Measurements from ENCODE around the gene VPREB3.

Gene VPREB3

GRCh38 chr22:23789121-23789520, 34.9 kb upstream of the VPREB3 start:
- Histone ChIP-seq H3K9ac (ENCODE audit: low read length) (no peak overlapping the region), H3K27ac (ENCODE audit: low read length) (peak overlapping the region; percentile 32; the same call in 1 of the 2 replicates), H3K36me3 (replicated peaks; ENCODE audit: low read depth, low read length) (peaks cover 30% of the 10 kb centered on the region), H4K20me1 (ENCODE audit: insufficient read depth, low read length) (peaks cover 44% of the 10 kb centered on the region), H3K79me2 (ENCODE audit: low read length) (peaks cover 62% of the 10 kb centered on the region), H3K9me3 (ENCODE audit: insufficient read depth, low read length) (no peaks in the 10 kb centered on the region), H2AFZ (ENCODE audit: low read depth, low read length) (no peak overlapping the region), H3K4me3 (ENCODE audit: low read length) (no peak overlapping the region), H3K4me1 (ENCODE audit: low read length) (peaks cover 44% of the 10 kb centered on the region), H3K27me3 (ENCODE audit: low read depth, low read length) (no peaks in the 10 kb centered on the region), H3K4me2 (ENCODE audit: low read length) (peak overlapping the region; percentile 32)
- TF ChIP-seq, protein P1, sequence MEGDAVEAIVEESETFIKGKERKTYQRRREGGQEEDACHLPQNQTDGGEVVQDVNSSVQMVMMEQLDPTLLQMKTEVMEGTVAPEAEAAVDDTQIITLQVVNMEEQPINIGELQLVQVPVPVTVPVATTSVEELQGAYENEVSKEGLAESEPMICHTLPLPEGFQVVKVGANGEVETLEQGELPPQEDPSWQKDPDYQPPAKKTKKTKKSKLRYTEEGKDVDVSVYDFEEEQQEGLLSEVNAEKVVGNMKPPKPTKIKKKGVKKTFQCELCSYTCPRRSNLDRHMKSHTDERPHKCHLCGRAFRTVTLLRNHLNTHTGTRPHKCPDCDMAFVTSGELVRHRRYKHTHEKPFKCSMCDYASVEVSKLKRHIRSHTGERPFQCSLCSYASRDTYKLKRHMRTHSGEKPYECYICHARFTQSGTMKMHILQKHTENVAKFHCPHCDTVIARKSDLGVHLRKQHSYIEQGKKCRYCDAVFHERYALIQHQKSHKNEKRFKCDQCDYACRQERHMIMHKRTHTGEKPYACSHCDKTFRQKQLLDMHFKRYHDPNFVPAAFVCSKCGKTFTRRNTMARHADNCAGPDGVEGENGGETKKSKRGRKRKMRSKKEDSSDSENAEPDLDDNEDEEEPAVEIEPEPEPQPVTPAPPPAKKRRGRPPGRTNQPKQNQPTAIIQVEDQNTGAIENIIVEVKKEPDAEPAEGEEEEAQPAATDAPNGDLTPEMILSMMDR (IDR thresholded peaks at IDR 0.05; ENCODE audit: low read depth, low read length) = no peak
- no peak for TF ChIP-seq EZH2phosphoT487 (IDR thresholded peaks at IDR 0.05; ENCODE audit: low read depth)

GRCh38 chr22:23787910-23788309, 33.7 kb upstream of the VPREB3 start:
- Histone ChIP-seq H3K27me3 (ENCODE audit: low read depth, low read length) (no peaks in the 10 kb centered on the region), H3K4me1 (ENCODE audit: low read length) (peaks cover 44% of the 10 kb centered on the region), H2AFZ (ENCODE audit: low read depth, low read length) (no peak overlapping the region), H3K27ac (ENCODE audit: low read length) (peak overlapping the region; percentile 23), H3K9ac (ENCODE audit: low read length) (peak overlapping the region; percentile 97), H3K36me3 (replicated peaks; ENCODE audit: low read depth, low read length) (peaks cover 23% of the 10 kb centered on the region), H3K4me3 (ENCODE audit: low read length) (peak overlapping the region; percentile 83), H4K20me1 (ENCODE audit: insufficient read depth, low read length) (peaks cover 44% of the 10 kb centered on the region), H3K79me2 (ENCODE audit: low read length) (peaks cover 57% of the 10 kb centered on the region), H3K9me3 (ENCODE audit: insufficient read depth, low read length) (no peaks in the 10 kb centered on the region), H3K4me2 (ENCODE audit: low read length) (peak overlapping the region; percentile 69)
- TF ChIP-seq EZH2phosphoT487 (IDR thresholded peaks at IDR 0.05; ENCODE audit: low read depth) = no peak
- TF ChIP-seq, protein P1 (IDR thresholded peaks at IDR 0.05; ENCODE audit: low read depth, low read length) = no peak

- H3K4me1 ChIP-seq (ENCODE audit: low read length) = peaks cover 44% of the 10 kb centered on the region
- H3K27ac ChIP-seq (ENCODE audit: low read length) = peak overlapping the region; percentile 23
- H3K79me2 ChIP-seq (ENCODE audit: low read length) = peaks cover 53% of the 10 kb centered on the region
- H3K27me3 ChIP-seq (ENCODE audit: low read depth, low read length) = no peaks in the 10 kb centered on the region
- H3K9ac ChIP-seq (ENCODE audit: low read length) = peak overlapping the region; percentile 97
- peak overlapping the region; percentile 69 for H3K4me2 ChIP-seq (ENCODE audit: low read length)
- peak overlapping the region; percentile 83 for H3K4me3 ChIP-seq (ENCODE audit: low read length)
- peaks cover 22% of the 10 kb centered on the region for H3K36me3 ChIP-seq (replicated peaks; ENCODE audit: low read depth, low read length)
- H2AFZ ChIP-seq (ENCODE audit: low read depth, low read length) = no peak overlapping the region
- peaks cover 44% of the 10 kb centered on the region for H4K20me1 ChIP-seq (ENCODE audit: insufficient read depth, low read length)
- no peak for TF ChIP-seq EZH2phosphoT487 (IDR thresholded peaks at IDR 0.05; ENCODE audit: low read depth)
- TF ChIP-seq, protein P1 (IDR thresholded peaks at IDR 0.05; ENCODE audit: low read depth, low read length) = no peak
- no peaks in the 10 kb centered on the region for H3K9me3 ChIP-seq (ENCODE audit: insufficient read depth, low read length)
Observed at GRCh38 chr22:23787600-23787896, 33.3 kb upstream of the VPREB3 start.

- H3K27ac ChIP-seq (ENCODE audit: low read length) = peak within 1 kb of the TSS; percentile 91
- peaks cover 18% of the 10 kb centered on the region for H3K36me3 ChIP-seq (replicated peaks; ENCODE audit: low read depth, low read length)
- peaks cover 44% of the 10 kb centered on the region for H3K4me1 ChIP-seq (ENCODE audit: low read length)
- no peaks in the 10 kb centered on the region for H3K9me3 ChIP-seq (ENCODE audit: insufficient read depth, low read length)
- peak within 1 kb of the TSS; percentile 41 for H2AFZ ChIP-seq (ENCODE audit: low read depth, low read length)
- no peak for TF ChIP-seq EZH2phosphoT487 (IDR thresholded peaks at IDR 0.05; ENCODE audit: low read depth)
- TF ChIP-seq, protein P1 (IDR thresholded peaks at IDR 0.05; ENCODE audit: low read depth, low read length) = no peak
- no peaks in the 10 kb centered on the region for H3K27me3 ChIP-seq (ENCODE audit: low read depth, low read length)
- H3K4me3 ChIP-seq (ENCODE audit: low read length) = peak within 1 kb of the TSS; percentile 83
- peaks cover 47% of the 10 kb centered on the region for H3K79me2 ChIP-seq (ENCODE audit: low read length)
- H3K9ac ChIP-seq (ENCODE audit: low read length) = peak within 1 kb of the TSS; percentile 97
- H4K20me1 ChIP-seq (ENCODE audit: insufficient read depth, low read length) = peaks cover 40% of the 10 kb centered on the region
- H3K4me2 ChIP-seq (ENCODE audit: low read length) = peak within 1 kb of the TSS; percentile 90
Observed at GRCh38 chr22:23786752-23787599, 32.8 kb upstream of the VPREB3 start, which contains the start of gene SMARCB1. Gene SMARCB1 (plus strand): TSS chr22:23786966. CDS start chr22:23787170, 204 bp downstream.
